Liver (tissue), 3 donors: ENCODE results near the gene ECI2.

Experiments used
- GABPA ChIP-seq, 2 donors: IDR thresholded peaks in 1 of 2; conservative IDR thresholded peaks in 1 of 2; 2 replicates each; pipeline ENCODE4 v1.6.1; 2016; ENCODE audit warnings: antibody characterized with exemption in 2 of 2, mild to moderate bottlenecking in 1 of 2, moderate library complexity in 1 of 2
- JUND ChIP-seq, 2 donors: IDR thresholded peaks; 2 replicates each; pipeline ENCODE4 v1.6.1; 2016; ENCODE audit warnings: antibody characterized with exemption in 2 of 2
- YY1 ChIP-seq: IDR thresholded peaks from 2 replicates; pipeline ENCODE4 v1.6.1; 2016; ENCODE audit warnings: antibody characterized with exemption, mild to moderate bottlenecking
- TF ChIP-seq, protein P1 (sequence below): IDR thresholded peaks from 2 replicates; pipeline ENCODE4 v1.6.1; 2016; ENCODE audit warnings: antibody characterized with exemption
- TF ChIP-seq, protein P2 (sequence below): fragments of 150-350 bp; IDR thresholded peaks from 2 replicates; pipeline ENCODE4 v1.5.1; 2017; ENCODE audit warnings: improper control_type of control experiment, low read depth, low read length; ENCODE audit not compliant: missing input control
- TF ChIP-seq, protein P3 (sequence below): IDR thresholded peaks from 2 replicates; pipeline ENCODE4 v1.6.1; 2016; ENCODE audit warnings: antibody characterized with exemption
- TF ChIP-seq, protein P4 (sequence below): IDR thresholded peaks from 2 replicates; pipeline ENCODE4 v1.6.1; 2016; ENCODE audit warnings: antibody characterized with exemption
- donor health status: healthy.
- donor health status: healthy.

DNA sequence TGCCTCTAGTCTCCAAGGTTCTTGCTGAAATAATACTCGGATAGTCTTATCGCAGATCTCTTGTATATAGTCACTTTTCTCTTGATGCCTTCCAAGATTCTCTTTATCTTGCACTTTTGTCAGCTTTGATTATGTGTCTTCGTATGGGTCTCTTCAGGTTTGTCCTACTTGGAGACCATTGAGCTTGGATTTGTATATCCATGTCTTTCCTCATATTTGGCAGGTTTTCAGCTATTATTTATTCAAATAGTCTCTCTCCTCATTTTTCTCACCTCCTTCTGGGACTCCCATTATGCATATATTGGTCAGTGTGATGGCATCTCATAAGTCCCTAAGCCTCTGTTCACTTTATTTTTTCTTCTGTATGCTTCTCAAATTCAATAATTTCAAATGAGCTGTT lies 23.0 kb downstream of the ECI2 start:
- TF ChIP-seq, protein P1, sequence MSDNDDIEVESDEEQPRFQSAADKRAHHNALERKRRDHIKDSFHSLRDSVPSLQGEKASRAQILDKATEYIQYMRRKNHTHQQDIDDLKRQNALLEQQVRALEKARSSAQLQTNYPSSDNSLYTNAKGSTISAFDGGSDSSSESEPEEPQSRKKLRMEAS: no peak
- TF ChIP-seq, protein P2, sequence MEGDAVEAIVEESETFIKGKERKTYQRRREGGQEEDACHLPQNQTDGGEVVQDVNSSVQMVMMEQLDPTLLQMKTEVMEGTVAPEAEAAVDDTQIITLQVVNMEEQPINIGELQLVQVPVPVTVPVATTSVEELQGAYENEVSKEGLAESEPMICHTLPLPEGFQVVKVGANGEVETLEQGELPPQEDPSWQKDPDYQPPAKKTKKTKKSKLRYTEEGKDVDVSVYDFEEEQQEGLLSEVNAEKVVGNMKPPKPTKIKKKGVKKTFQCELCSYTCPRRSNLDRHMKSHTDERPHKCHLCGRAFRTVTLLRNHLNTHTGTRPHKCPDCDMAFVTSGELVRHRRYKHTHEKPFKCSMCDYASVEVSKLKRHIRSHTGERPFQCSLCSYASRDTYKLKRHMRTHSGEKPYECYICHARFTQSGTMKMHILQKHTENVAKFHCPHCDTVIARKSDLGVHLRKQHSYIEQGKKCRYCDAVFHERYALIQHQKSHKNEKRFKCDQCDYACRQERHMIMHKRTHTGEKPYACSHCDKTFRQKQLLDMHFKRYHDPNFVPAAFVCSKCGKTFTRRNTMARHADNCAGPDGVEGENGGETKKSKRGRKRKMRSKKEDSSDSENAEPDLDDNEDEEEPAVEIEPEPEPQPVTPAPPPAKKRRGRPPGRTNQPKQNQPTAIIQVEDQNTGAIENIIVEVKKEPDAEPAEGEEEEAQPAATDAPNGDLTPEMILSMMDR: no peak
- TF ChIP-seq, protein P3, sequence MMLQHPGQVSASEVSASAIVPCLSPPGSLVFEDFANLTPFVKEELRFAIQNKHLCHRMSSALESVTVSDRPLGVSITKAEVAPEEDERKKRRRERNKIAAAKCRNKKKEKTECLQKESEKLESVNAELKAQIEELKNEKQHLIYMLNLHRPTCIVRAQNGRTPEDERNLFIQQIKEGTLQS: no peak
- TF ChIP-seq, protein P4, sequence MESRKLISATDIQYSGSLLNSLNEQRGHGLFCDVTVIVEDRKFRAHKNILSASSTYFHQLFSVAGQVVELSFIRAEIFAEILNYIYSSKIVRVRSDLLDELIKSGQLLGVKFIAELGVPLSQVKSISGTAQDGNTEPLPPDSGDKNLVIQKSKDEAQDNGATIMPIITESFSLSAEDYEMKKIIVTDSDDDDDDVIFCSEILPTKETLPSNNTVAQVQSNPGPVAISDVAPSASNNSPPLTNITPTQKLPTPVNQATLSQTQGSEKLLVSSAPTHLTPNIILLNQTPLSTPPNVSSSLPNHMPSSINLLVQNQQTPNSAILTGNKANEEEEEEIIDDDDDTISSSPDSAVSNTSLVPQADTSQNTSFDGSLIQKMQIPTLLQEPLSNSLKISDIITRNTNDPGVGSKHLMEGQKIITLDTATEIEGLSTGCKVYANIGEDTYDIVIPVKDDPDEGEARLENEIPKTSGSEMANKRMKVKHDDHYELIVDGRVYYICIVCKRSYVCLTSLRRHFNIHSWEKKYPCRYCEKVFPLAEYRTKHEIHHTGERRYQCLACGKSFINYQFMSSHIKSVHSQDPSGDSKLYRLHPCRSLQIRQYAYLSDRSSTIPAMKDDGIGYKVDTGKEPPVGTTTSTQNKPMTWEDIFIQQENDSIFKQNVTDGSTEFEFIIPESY: no peak
- TF ChIP-seq GABPA (IDR thresholded peaks at IDR 0.05 in 1 of 2, conservative IDR thresholded peaks at IDR 0.05 in 1 of 2) (no peak), JUND (IDR thresholded peaks at IDR 0.05) (no peak), YY1 (no peak)
